Measurements from ENCODE around the gene PLEKHA5.

Gene PLEKHA5

GRCh38 chr12:19198272-19198671, 68.7 kb downstream of the PLEKHA5 start:
- H3K36me3 ChIP-seq (ENCODE audit: control insufficient read depth, low read length) = no peaks in the 10 kb centered on the region
- H3K9me3 ChIP-seq (ENCODE audit: control insufficient read depth, insufficient read depth, low read length) = no peaks in the 10 kb centered on the region
- H3K27me3 ChIP-seq (ENCODE audit: control insufficient read depth, low read length) = no peaks in the 10 kb centered on the region
- H3K9me2 ChIP-seq (replicated peaks; ENCODE audit: control insufficient read depth, low read length) = no peaks in the 10 kb centered on the region
- no peaks in the 10 kb centered on the region for H3F3A ChIP-seq (ENCODE audit: control insufficient read depth, insufficient read depth)
- H4K20me1 ChIP-seq (ENCODE audit: control insufficient read depth, insufficient read depth, low read depth, low read length) = no peaks in the 10 kb centered on the region
- no peak for TF ChIP-seq EZH2phosphoT487 (IDR thresholded peaks at IDR 0.05; ENCODE audit: borderline replicate concordance, low read length)
- no peak for TF ChIP-seq CTCF (IDR thresholded peaks at IDR 0.05; ENCODE audit: low read depth, low read length, poor library complexity, severe bottlenecking)
- no peak overlapping the region for H3K4me2 ChIP-seq (ENCODE audit: low read length)
- H3K27ac ChIP-seq (ENCODE audit: low read depth, low read length) = no peak overlapping the region
- no peaks in the 10 kb centered on the region for H3K4me1 ChIP-seq (ENCODE audit: control insufficient read depth, low read length)
- no peak overlapping the region for H3K4me3 ChIP-seq (ENCODE audit: low read length)
- no peaks in the 10 kb centered on the region for H3K79me2 ChIP-seq (ENCODE audit: control insufficient read depth, low read length)

GRCh38 chr12:19199332-19199731, 69.8 kb downstream of the PLEKHA5 start:
- Histone ChIP-seq H3K36me3 (ENCODE audit: control insufficient read depth, low read length) (no peaks in the 10 kb centered on the region), H3F3A (ENCODE audit: control insufficient read depth, insufficient read depth) (no peaks in the 10 kb centered on the region), H3K4me1 (ENCODE audit: control insufficient read depth, low read length) (no peaks in the 10 kb centered on the region), H3K79me2 (ENCODE audit: control insufficient read depth, low read length) (no peaks in the 10 kb centered on the region), H3K4me3 (ENCODE audit: low read length) (no peak overlapping the region), H3K9me3 (ENCODE audit: control insufficient read depth, insufficient read depth, low read length) (no peaks in the 10 kb centered on the region), H4K20me1 (ENCODE audit: control insufficient read depth, insufficient read depth, low read depth, low read length) (no peaks in the 10 kb centered on the region), H3K4me2 (ENCODE audit: low read length) (no peak overlapping the region), H3K9me2 (replicated peaks; ENCODE audit: control insufficient read depth, low read length) (no peaks in the 10 kb centered on the region), H3K27me3 (ENCODE audit: control insufficient read depth, low read length) (no peaks in the 10 kb centered on the region), H3K27ac (ENCODE audit: low read depth, low read length) (no peak overlapping the region)
- TF ChIP-seq CTCF (IDR thresholded peaks at IDR 0.05; ENCODE audit: low read depth, low read length, poor library complexity, severe bottlenecking) = no peak
- TF ChIP-seq EZH2phosphoT487 (IDR thresholded peaks at IDR 0.05; ENCODE audit: borderline replicate concordance, low read length) = no peak

- Histone ChIP-seq H3K27ac (ENCODE audit: low read depth, low read length) (no peak overlapping the region), H3K4me2 (ENCODE audit: low read length) (no peak overlapping the region), H4K20me1 (ENCODE audit: control insufficient read depth, insufficient read depth, low read depth, low read length) (no peaks in the 10 kb centered on the region), H3K9me2 (replicated peaks; ENCODE audit: control insufficient read depth, low read length) (no peaks in the 10 kb centered on the region), H3K4me3 (ENCODE audit: low read length) (no peak overlapping the region), H3K27me3 (ENCODE audit: control insufficient read depth, low read length) (no peaks in the 10 kb centered on the region), H3K4me1 (ENCODE audit: control insufficient read depth, low read length) (no peaks in the 10 kb centered on the region), H3K36me3 (ENCODE audit: control insufficient read depth, low read length) (no peaks in the 10 kb centered on the region), H3F3A (ENCODE audit: control insufficient read depth, insufficient read depth) (no peaks in the 10 kb centered on the region), H3K9me3 (ENCODE audit: control insufficient read depth, insufficient read depth, low read length) (no peaks in the 10 kb centered on the region), H3K79me2 (ENCODE audit: control insufficient read depth, low read length) (no peaks in the 10 kb centered on the region)
- no peak for TF ChIP-seq CTCF (IDR thresholded peaks at IDR 0.05; ENCODE audit: low read depth, low read length, poor library complexity, severe bottlenecking)
- no peak for TF ChIP-seq EZH2phosphoT487 (IDR thresholded peaks at IDR 0.05; ENCODE audit: borderline replicate concordance, low read length)
Measured at GRCh38 chr12:19200261-19200660, 70.7 kb downstream of the PLEKHA5 start.

- Histone ChIP-seq H3K36me3 (ENCODE audit: control insufficient read depth, low read length) (no peaks in the 10 kb centered on the region), H3K4me1 (ENCODE audit: control insufficient read depth, low read length) (no peaks in the 10 kb centered on the region), H3K4me2 (ENCODE audit: low read length) (no peak overlapping the region), H3K27ac (ENCODE audit: low read depth, low read length) (no peak overlapping the region), H3K9me3 (ENCODE audit: control insufficient read depth, insufficient read depth, low read length) (no peaks in the 10 kb centered on the region), H3K9me2 (replicated peaks; ENCODE audit: control insufficient read depth, low read length) (no peaks in the 10 kb centered on the region), H3K4me3 (ENCODE audit: low read length) (no peak overlapping the region), H3F3A (ENCODE audit: control insufficient read depth, insufficient read depth) (no peaks in the 10 kb centered on the region), H3K79me2 (ENCODE audit: control insufficient read depth, low read length) (no peaks in the 10 kb centered on the region), H4K20me1 (ENCODE audit: control insufficient read depth, insufficient read depth, low read depth, low read length) (no peaks in the 10 kb centered on the region), H3K27me3 (ENCODE audit: control insufficient read depth, low read length) (no peaks in the 10 kb centered on the region)
- TF ChIP-seq EZH2phosphoT487 (IDR thresholded peaks at IDR 0.05; ENCODE audit: borderline replicate concordance, low read length) = no peak
- no peak for TF ChIP-seq CTCF (IDR thresholded peaks at IDR 0.05; ENCODE audit: low read depth, low read length, poor library complexity, severe bottlenecking)
Measured at GRCh38 chr12:19201661-19202060, 72.1 kb downstream of the PLEKHA5 start.
